Mucosa of gallbladder (tissue), 1 donor: Measurements from ENCODE around the gene CRYGN. TPM values are rescaled to one million over a fixed set of nuclear protein-coding genes. Genes with fewer than 3 reads are reported as not detected.

Experiments used
- DNase-seq: peaks from one replicate; pipeline ENCODE4 v3.0.0-alpha.2; 2020; ENCODE audit warnings: low spot score
- total RNA-seq: library from RNA; stranded (reverse); gene quantifications from one replicate; pipeline ENCODE4 v1.2.1, GENCODE V29; 2021
- donor health status: DM: no; HTN: no; CAD: no.

Gene CRYGN
- total RNA-seq, 1 donor from 2014 or later, result 0.43 TPM

- no peak for DNase-seq
Measured at GRCh38 chr7:151391358-151391730, 48.6 kb downstream of the CRYGN start.

- DNase-seq, result no peak
Measured at GRCh38 chr7:151390598-151391357, 49.2 kb downstream of the CRYGN start.

GRCh38 chr7:151389768-151390597 is 50.0 kb downstream of the CRYGN start:
- no peak for DNase-seq

GRCh38 chr7:151389096-151389767 is 50.7 kb downstream of the CRYGN start:
- DNase-seq, result no peak

DNA sequence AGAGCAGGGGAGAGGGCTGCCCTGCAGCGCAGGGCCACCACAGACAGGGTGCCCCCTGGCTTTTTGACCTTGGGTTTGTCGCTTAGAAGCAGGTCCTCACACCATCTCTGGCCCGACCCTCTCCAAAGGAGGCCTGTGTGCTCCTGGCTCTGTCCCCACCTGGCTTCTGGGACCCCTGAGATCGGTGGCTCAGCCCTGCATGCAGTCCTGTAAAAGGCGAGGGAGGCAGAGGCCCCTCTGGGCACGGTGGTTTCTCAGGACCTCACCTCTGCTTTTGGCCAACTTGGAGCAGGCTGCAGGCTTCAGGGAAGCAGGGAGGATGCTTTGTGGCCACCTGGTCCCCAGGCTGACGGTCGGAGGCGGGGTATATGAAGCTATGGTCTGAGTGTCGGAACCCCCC is 51.5 kb downstream of the CRYGN start:
- DNase-seq, result no peak

GRCh38 chr7:151388007-151388297 is 52.0 kb downstream of the CRYGN start:
- DNase-seq, result no peak

DNA sequence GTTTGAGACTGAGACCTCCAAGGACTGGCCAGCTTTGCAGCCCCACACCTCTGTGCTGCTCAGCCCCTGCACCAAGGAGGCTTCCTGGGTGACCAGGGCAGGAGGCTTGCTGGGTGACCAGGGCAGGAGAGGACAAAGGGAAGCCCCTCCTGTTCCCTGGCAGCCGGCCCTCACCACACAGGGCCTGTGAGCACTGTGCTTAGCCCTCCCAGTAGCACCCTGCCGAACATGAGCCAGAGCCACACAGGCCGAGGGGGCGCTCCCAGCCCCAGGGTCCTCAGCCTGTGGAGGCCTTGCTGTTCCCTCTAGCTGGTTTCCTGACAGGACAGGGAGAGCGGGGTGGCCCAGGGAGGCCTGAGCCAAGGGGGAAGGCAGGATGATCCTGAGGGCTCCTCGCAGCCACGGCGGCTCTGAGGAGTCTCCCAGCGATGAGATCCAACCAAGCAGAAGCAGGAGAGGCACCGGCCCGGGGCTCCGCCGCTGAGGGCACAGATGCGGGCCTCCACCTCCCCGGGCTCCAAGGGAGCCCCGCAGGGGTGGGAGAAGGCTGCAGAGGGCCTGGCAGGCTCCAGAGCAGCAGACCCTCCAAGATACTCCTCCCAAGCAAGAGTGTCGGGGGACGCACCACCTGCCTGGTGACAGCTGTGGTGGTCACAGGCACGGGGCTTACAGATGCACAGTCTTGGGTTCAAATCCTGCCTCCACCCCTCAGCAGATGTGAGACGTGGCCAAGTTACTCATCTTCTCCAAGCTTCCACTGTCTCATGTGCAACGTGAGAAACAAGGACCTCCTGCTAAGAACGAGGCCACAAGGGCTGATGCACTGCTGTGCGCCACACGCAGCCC is 52.6 kb downstream of the CRYGN start:
- DNase-seq, result no peak

GRCh38 chr7:151386301-151387160 is 53.4 kb downstream of the CRYGN start:
- no peak for DNase-seq

GRCh38 chr7:151385626-151386300 is 54.2 kb downstream of the CRYGN start:
- no peak for DNase-seq

- no peak for DNase-seq
Measured at GRCh38 chr7:151384776-151385625, 54.9 kb downstream of the CRYGN start.

DNA sequence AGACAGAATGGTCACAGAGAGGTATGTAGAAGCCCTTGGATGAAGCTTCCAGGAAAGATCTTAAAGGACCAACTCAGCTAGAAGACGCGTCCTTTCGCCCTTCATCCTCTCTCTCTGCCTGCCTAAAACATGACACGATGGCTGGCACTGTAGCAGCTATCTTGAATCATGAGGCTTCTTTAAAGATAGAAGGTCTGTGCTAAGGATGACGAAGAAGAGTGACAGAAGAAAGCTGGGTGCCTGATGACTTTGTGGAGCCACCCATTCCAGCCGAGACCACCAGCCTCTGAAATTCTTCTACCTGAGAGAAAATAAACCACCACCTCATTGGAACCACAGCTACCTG is 55.6 kb downstream of the CRYGN start:
- no peak for DNase-seq

DNA sequence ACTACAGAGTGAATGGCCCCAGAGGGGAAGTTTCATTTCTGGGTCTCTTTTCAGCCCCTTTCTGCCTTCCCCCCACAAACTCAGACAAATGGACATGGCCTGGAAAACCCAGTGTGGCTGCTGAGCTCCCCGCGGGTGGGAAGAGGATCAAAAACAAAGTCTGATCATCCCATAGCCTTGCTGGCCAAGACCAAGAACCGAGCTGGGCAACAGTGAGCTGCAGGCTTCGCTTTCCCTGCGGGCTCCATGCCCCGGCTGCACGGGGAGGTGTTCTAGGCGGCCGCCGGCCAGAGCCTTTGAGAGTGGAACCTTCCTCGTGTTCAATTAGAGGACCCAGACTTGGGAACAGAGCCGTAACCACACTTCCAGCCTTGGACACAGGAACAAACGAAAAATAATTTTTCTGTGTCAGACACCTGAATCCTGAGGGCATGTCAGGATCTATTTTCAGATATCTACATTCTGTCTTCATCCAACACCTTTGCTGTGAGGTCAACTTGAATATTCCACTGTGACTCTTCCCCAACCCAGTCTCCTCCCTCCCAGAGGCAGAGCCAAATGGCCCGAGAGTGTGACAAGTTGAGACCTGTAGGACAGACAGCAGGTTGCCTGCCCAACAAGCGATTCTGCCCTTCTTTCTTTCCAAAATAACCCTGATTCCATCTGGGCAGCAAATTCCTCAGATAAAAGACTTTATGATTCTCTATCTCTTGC is 56.1 kb downstream of the CRYGN start:
- no peak for DNase-seq

- no peak for DNase-seq
Measured at GRCh38 chr7:151382079-151382885, 57.7 kb downstream of the CRYGN start.

DNA sequence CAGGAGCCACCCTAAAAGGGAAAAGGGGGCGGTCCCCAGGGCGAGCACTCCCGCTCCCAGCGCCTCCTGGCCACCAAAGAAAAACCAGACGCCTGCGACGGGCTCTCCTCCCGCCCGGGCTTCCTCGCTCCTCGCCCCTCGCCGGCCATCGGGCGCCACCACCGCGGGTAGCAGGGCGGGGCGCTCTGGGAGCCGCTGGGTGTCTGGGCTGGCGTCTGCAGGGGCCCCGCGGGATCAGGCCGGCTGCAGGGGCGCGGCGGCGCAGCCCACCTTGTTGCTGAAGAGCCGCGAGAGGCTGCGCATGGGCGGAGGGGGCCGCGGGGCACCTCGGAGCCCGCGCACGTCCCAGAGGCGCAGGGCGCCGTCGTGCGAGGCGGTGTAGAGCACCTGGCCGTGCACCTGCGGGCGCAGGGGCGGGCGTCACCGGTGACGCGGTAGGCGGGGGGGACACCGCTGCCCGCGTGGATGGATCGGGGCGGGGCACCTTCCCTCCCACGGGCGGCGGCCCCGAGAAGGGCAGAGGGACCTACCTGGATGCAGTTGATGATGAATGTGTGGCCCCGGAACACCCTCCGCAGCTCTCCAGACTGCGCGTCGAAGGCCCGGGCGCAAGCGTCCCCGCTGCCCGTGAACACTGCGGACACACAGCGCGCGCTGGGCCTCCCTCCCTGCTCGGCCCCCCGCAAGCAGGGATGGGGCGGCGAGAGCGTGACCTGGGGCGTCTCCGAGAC is 58.4 kb downstream of the CRYGN start:
- no peak for DNase-seq

DNA sequence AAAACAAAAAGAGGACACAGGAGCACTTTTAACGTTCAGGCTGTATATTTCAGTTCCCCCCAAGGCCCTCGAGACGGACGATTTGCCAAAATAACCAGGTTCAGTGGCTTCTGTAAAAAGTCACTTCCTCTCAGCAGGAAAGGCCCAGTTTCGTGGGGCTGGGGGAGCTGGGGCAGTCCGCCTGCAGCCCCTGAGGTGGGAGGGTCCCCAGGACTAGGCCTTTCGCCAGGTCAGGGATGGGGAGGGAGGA is 58.9 kb downstream of the CRYGN start:
- no peak for DNase-seq

GRCh38 chr7:151380199-151381097 is 59.5 kb downstream of the CRYGN start:
- no peak for DNase-seq
